NK-92 treated with Interleukin-12 subunit alpha and Interleukin-12 subunit beta, amount 100 ng/mL, for 24 hours (cell line): ENCODE results near the gene TELO2.

Experiments used
- DNase-seq: peaks from one replicate; lab custom pipeline; 2025; lab: John Stamatoyannopoulos, UW

TELO2 gene

GRCh38 chr16:1519831-1520230 is 26.7 kb downstream of the TELO2 start:
- no peak for DNase-seq

DNA sequence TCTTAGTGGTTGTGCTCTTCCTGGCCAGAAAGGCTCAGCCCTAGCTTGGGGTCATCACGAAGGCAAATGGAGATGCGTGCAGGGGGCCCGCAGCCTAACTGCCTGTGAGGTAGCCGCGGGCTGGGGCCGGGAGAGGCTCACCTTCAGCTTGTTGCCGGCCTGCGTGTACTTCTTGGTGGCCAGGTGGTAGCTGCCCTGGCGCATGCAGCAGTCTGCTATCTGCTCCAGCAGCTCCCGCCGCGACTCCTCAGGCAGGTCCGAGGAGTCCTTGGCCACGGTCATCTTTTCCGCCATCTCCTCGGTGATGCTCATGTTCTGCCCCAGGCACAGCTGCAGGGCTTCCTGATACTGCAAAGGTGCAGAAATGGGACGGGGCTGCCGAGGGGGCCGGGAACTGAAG is 27.3 kb downstream of the TELO2 start:
- DNase-seq = no peak

- no peak for DNase-seq
Measured at GRCh38 chr16:1523581-1524245, 30.6 kb downstream of the TELO2 start.

DNA sequence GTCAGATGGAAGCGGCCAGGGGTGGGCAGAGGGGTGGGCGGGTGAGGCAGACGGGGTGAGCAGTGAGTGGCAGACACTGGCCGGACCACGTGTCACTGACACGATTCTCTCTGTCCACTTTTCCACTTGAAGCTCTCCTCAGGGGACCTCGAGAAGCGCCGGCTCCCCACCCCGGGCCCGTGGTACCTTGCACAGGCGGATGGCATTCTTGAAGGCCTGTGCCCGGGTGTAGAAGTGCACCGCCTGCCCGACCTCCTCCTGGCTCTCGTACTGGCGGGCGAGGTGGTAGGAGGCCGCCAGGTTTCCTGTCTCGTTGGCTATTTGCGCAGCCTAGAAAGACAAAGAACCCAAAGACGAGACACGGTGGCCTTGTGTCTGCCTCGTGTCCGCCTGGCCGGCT is 31.2 kb downstream of the TELO2 start:
- no peak for DNase-seq

GRCh38 chr16:1525871-1526607 is 32.9 kb downstream of the TELO2 start:
- no peak for DNase-seq

DNA sequence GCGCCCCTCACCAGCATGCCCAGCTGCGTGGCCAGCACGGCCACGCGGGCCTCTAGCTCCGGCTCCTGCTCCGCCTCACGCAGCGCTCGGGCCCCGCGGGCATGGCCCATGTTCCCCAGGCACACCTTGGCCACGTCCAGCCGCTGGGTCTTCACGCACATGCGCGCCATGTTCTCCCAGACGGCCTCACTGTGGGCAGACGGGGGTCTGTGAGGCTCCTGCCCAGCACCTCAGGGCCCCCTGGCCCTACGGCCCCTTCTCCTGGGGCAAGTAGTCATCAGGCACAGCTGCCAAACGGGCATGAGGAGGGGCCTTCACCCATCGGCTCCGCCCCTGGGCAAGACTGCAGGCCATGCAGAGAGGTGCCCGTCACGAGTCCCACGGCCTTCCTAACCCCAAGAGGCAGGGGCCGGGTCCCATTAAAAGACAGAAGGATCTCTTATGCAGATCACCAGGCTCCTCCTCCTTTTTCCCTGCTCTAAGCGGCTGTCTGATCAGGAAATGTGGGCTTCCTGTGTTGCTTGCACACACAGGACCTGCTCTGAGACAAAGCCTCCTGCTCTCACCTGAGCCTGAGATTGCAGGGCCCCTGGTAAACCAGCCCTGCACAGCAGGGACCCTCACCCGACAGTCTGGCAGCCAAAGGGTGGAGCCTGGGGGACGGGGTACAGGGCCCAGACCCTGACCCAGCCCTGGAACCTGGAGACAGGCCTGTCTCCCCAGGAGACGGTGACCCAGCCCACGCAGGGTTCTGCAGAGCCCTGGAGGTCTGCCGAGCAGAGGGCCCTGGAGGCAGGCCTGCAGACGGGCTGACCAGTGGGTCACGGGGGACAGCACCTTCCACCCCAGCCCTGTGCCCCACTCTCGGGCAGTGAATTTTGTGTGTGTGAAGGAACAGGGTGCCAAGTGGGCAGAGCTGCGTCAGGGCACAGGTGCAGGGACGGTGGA is 33.7 kb downstream of the TELO2 start:
- DNase-seq = no peak

GRCh38 chr16:1527836-1528811 is 35.0 kb downstream of the TELO2 start:
- DNase-seq = no peak

DNA sequence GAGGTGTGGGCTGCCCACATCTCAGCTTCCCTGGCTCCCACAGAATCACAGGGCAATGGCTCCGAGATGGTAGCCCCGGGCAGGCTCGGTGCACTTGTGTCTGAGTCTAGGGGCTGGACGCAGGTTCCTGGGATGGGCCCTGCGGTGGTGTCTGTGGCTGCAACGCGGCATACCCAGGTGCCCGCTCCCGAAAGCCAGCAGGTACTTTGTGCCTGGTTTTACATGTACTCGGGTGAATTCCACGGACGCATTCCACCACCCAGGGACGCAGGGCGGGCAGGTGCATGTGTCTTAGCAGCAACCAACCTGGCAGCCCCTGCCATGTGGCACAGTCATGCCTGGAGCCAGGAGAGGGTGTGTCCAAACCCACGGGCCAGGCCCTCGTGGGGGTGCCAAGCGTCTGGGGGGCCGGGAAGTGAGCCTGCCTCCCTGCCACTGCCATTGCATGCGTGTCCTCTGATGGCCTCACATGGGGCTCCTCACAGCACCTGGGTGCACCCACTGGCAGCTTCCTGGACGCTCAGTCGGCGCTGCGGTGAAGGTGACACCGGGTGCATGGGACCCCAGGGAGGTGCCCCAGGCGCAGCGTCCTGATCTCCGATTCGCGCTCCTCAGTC is 35.9 kb downstream of the TELO2 start:
- DNase-seq = no peak

DNA sequence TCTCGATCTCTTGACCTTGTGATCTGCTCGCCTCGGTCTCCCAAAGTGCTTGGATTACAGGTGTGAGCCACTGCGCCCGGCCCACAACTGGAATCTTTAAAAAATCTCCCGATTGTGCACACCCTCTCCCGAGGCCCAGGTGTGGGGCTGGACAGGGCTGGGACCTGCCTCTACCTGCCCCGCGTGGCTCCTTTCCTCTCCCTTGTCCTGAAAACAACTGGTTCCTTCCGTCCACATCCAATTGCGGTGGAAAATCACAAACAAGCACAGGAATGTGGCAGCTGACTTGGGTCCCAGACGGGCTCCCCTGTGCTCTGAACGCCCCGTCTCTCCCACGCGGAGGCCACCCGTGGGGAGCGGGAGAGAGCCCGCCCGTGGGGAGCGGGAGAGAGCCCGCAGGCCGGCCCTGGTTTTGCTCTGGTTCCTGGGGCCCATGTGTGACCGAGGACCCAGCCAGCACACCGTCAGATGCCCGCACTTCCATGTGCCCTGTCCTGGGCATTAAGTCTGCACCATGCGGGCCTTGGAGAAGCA is 37.3 kb downstream of the TELO2 start:
- DNase-seq = no peak

DNA sequence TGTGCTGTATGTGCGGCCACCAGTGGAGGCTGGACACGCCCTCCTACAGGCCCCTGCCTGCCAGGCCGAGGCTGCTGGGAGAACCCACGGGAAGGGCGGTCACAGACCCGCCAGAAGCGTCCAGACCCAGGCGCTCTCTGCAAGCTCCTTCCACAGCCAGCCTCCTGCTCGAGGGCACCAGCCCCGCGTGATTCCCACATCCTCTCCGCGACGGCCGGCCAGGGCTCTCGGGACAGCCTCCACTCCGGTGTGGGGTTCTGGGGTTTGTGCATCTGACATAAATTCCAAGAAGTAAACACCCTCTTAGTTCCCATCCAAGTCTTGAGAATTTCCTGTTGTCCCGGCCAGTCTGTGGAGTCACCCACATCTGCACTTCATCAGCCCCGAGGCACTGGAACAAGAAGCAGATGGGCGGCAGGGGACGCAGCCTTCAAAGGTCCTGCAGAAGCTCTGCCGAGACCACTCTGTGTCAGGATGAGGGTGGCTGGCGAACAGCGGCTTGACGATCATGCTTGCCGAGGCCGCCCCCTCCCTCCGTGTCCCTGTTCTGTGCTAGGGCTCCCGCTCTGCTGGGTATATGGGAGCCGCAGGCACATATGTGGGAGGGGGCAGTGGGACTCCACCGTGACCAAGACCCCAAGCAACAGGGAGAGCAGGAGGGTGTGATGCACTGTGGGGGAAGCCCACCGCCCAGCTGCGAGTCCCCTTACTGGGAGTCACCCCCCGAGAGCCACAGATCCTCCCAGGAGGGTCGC is 37.9 kb downstream of the TELO2 start:
- no peak for DNase-seq

DNA sequence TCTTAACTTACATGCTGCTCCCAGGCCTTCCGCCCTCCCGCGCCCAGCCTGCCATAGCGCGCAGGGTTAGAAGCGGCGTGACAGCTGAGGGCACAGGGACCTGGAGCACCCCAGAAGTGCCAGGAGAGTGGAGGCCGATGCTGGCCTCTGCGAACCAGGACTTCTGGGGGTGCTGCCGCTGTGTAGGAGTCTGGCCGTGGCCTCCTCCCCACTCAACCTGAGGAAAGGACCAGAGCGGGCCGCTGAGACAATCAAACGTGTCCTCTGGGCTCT is 38.4 kb downstream of the TELO2 start:
- DNase-seq = no peak

DNA sequence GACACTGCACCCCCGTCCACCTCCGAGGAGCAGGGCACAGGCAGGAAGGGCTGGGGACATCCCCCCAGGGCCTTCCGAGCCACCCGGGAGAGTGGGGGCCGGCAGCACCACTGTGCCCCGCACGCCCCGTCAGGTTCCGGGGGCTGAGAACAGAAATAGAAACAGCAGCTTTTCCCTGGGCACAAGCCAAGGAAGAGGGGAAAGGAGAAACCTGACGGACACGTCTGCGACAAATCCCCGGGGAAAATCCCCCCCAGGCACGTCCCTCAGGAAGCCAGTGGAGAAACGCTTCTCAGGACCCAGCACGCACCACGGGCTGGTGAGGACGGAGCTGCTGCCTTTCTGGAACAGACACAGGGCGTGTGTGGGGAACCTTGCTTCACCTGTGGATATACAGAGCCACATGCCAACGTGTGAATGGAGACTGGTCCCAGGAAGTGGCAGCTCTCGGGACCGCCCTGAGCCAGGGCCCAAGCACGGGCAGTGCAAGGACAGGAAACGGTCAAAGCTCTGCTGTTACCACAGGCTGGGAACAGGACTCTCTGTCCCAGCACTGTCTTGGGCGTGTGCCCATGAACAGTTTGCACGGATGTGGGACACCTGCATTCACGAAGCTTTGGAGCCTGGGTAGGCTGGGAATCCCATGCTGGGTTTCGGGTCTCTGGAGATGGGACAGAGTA is 39.1 kb downstream of the TELO2 start:
- DNase-seq = no peak

- DNase-seq = no peak
Measured at GRCh38 chr16:1532771-1533170, 39.6 kb downstream of the TELO2 start.

GRCh38 chr16:1533443-1533951 is 40.3 kb downstream of the TELO2 start, which contains the start of gene TMEM204:
TMEM204 (plus strand) TSS chr16:1533666; CDS start chr16:1534276, 610 bp downstream.
- no peak for DNase-seq

GRCh38 chr16:1534021-1535020 is 41.2 kb downstream of the TELO2 start:
- DNase-seq = no peak

GRCh38 chr16:1535391-1536291 is 42.5 kb downstream of the TELO2 start:
- no peak for DNase-seq

- no peak for DNase-seq
Measured at GRCh38 chr16:1536601-1537000, 43.4 kb downstream of the TELO2 start.
